ENCODE measurements around the gene NLRC4. TPM values are rescaled to one million over a fixed set of nuclear protein-coding genes. Genes with fewer than 3 reads are reported as not detected.

The NLRC4 gene

Small RNA genes within 50 kb of the gene (small RNA-seq; reads per million reads assigned to genes)
- gene RNU6-647P (ENCODE audit: low read depth) = not detected
